SU-DHL-6 (cell line): Measurements from ENCODE around the gene MTCH1.

Experiments
- H2AFZ ChIP-seq: fragments of 200-600 bp; sonication (generic); 2 replicates; pipeline ENCODE4 v1.6.1; 2014; ENCODE audit warnings: low read depth, mild to moderate bottlenecking, moderate library complexity, mixed read lengths, antibody characterized with exemption, low read length; ENCODE audit not compliant: severe bottlenecking
- H3F3A ChIP-seq: fragments of 200-600 bp; shearing (Covaris generic); 2 replicates; pipeline ENCODE4 v1.6.0; 2016; ENCODE audit warnings: antibody characterized with exemption, mild to moderate bottlenecking; ENCODE audit not compliant: insufficient read depth
- H3K27ac ChIP-seq: fragments of 200-600 bp; sonication (generic); 2 replicates; pipeline ENCODE4 v1.5.1; 2016; ENCODE audit warnings: low read depth, mild to moderate bottlenecking, low read length, moderate library complexity, mixed read lengths
- H3K27me3 ChIP-seq: fragments of 200-600 bp; sonication (generic), shearing (Covaris generic); 2 replicates; pipeline ENCODE4 v1.6.0; 2014; ENCODE audit warnings: mild to moderate bottlenecking, low read length
- H3K36me3 ChIP-seq: fragments of 200-600 bp; sonication (generic); 2 replicates; pipeline ENCODE4 v1.6.1; 2014; ENCODE audit warnings: mild to moderate bottlenecking, low read length, mixed read lengths
- H3K4me2 ChIP-seq: fragments of 300-600, 200-600 bp; shearing (Covaris generic), sonication (generic); 2 replicates; pipeline ENCODE4 v1.6.0; 2014; ENCODE audit warnings: low read length, low read depth, mild to moderate bottlenecking; ENCODE audit not compliant: poor library complexity, severe bottlenecking
- H3K4me3 ChIP-seq: fragments of 200-600 bp; sonication (generic); 2 replicates; pipeline ENCODE4 v1.5.1; 2014; ENCODE audit warnings: antibody characterized with exemption, low read length, mild to moderate bottlenecking, mixed read lengths; ENCODE audit not compliant: insufficient read depth, poor library complexity, severe bottlenecking
- H3K79me2 ChIP-seq: fragments of 200-600 bp; sonication (generic); 2 replicates; pipeline ENCODE4 v1.6.1; 2014; ENCODE audit warnings: mild to moderate bottlenecking, low read length, moderate library complexity; ENCODE audit not compliant: insufficient read depth
- H3K9ac ChIP-seq: fragments of 200-600 bp; sonication (generic); 2 replicates; pipeline ENCODE4 v1.7.0; 2014; ENCODE audit warnings: mild to moderate bottlenecking, low read length
- H3K9me2 ChIP-seq: fragments of 200-600 bp; sonication (generic); replicated peaks from 2 replicates; pipeline ENCODE4 v1.6.1; 2014; ENCODE audit warnings: low read length; ENCODE audit not compliant: insufficient read depth
- H3K9me3 ChIP-seq: fragments of 200-600 bp; sonication (generic); 2 replicates; pipeline ENCODE4 v1.6.1; 2014; ENCODE audit warnings: low read length, mixed read lengths; ENCODE audit not compliant: insufficient read depth
- H4K20me1 ChIP-seq: fragments of 200-600 bp; sonication (generic); 2 replicates; pipeline ENCODE4 v1.6.1; 2014; ENCODE audit warnings: low read depth, mild to moderate bottlenecking, antibody characterized with exemption, low read length, moderate library complexity, mixed read lengths
- CTCF ChIP-seq: fragments of 200-600 bp; sonication (generic); IDR thresholded peaks from one replicate; pipeline ENCODE4 v1.5.1; 2017; ENCODE audit warnings: antibody characterized with exemption, mild to moderate bottlenecking, low read length, moderate library complexity; ENCODE audit not compliant: insufficient read depth, poor library complexity, severe bottlenecking
- EZH2phosphoT487 ChIP-seq: fragments of 200-600 bp; sonication (generic), shearing (Covaris generic); conservative IDR thresholded peaks from 2 replicates; pipeline ENCODE4 v1.6.1; 2018; ENCODE audit warnings: mild to moderate bottlenecking, antibody characterized with exemption, low read length, moderate library complexity, mixed read lengths

Gene MTCH1

GRCh38 chr6:36969240-36969691, 16.7 kb downstream of the MTCH1 start:
- Histone ChIP-seq H3K79me2 (no peaks in the 10 kb centered on the region), H3K9me2 (no peaks in the 10 kb centered on the region), H3K27me3 (no peaks in the 10 kb centered on the region), H3K36me3 (peaks cover 11% of the 10 kb centered on the region; the same call in 1 of the 2 replicates), H3K27ac (no peak overlapping the region), H3K4me3 (no peak overlapping the region), H3F3A (peaks cover 13% of the 10 kb centered on the region), H4K20me1 (no peaks in the 10 kb centered on the region), H2AFZ (no peak overlapping the region), H3K9ac (no peak overlapping the region), H3K4me2 (no peak overlapping the region), H3K9me3 (no peaks in the 10 kb centered on the region)
- TF ChIP-seq EZH2phosphoT487, result no peak
- no peak for TF ChIP-seq CTCF

GRCh38 chr6:36968266-36968977, 17.6 kb downstream of the MTCH1 start:
- H3K9me3 ChIP-seq, result no peaks in the 10 kb centered on the region
- no peak for TF ChIP-seq EZH2phosphoT487
- TF ChIP-seq CTCF, result no peak
- H3F3A ChIP-seq, result peaks cover 13% of the 10 kb centered on the region
- H3K4me3 ChIP-seq, result no peak overlapping the region
- H4K20me1 ChIP-seq, result no peaks in the 10 kb centered on the region
- H3K27ac ChIP-seq, result no peak overlapping the region
- no peaks in the 10 kb centered on the region for H3K79me2 ChIP-seq
- no peaks in the 10 kb centered on the region for H3K9me2 ChIP-seq
- no peak overlapping the region for H2AFZ ChIP-seq
- H3K36me3 ChIP-seq, result peaks cover 6% of the 10 kb centered on the region; the same call in 1 of the 2 replicates
- no peaks in the 10 kb centered on the region for H3K27me3 ChIP-seq
- no peak overlapping the region for H3K4me2 ChIP-seq
- no peak overlapping the region for H3K9ac ChIP-seq

GRCh38 chr6:36967757-36968156, 18.2 kb downstream of the MTCH1 start:
- Histone ChIP-seq H3K9me3 (no peaks in the 10 kb centered on the region), H3F3A (peaks cover 13% of the 10 kb centered on the region), H3K27ac (no peak overlapping the region), H2AFZ (no peak overlapping the region), H3K36me3 (0 out of 2 replicates have a peak, but pooled peaks cover 2% of the 10 kb centered on the region), H4K20me1 (no peaks in the 10 kb centered on the region), H3K9me2 (no peaks in the 10 kb centered on the region), H3K9ac (no peak overlapping the region), H3K4me2 (no peak overlapping the region), H3K27me3 (no peaks in the 10 kb centered on the region), H3K4me3 (no peak overlapping the region), H3K79me2 (no peaks in the 10 kb centered on the region)
- TF ChIP-seq CTCF, result no peak
- no peak for TF ChIP-seq EZH2phosphoT487
